ENCODE results near the gene PNMT. TPM values are rescaled to one million over a fixed set of nuclear protein-coding genes. Genes with fewer than 3 reads are reported as not detected.

Gene PNMT
- polyA plus RNA-seq, 1 of the 3 experiments (the other 2 are of a cell fraction) = 0.07 TPM

GRCh38 chr17:39627712-39628516 lies 40.3 kb upstream of the PNMT start:
- Histone ChIP-seq H3K27ac (ENCODE audit: low read depth in 2 of 2, low read length in 1 of 2) (no peak overlapping the region), H3K9me2 (no peaks in the 10 kb centered on the region), H3K79me2 (ENCODE audit: insufficient read depth) (no peaks in the 10 kb centered on the region), H3K9ac (no peak overlapping the region), H4K20me1 (ENCODE audit: insufficient read depth) (no peaks in the 10 kb centered on the region), H3K4me1 (ENCODE audit: control insufficient read depth in 1 of 2, insufficient read depth in 2 of 2, low read depth in 1 of 2, low read length in 1 of 2) (peaks cover 0 to 5% of the 10 kb centered on the region in 2 experiments; a peak in 1 of 4 replicates), H3K4me3 (ENCODE audit: low read depth in 2 of 2, low read length in 1 of 2) (no peak overlapping the region), H3K36me3 (replicated peaks in 1 of 2; ENCODE audit: control insufficient read depth in 1 of 2, insufficient read depth in 2 of 2, low read length in 1 of 2) (no peaks in the 10 kb centered on the region), H3K4me2 (no peak overlapping the region), H3K9me3 (no peaks in the 10 kb centered on the region), H3K27me3 (ENCODE audit: insufficient read depth) (peaks cover 41% of the 10 kb centered on the region), H3F3A (replicated peaks; ENCODE audit: insufficient read depth) (no peaks in the 10 kb centered on the region), H2AFZ (ENCODE audit: low read depth) (no peak overlapping the region)
- WGBS (ENCODE audit: low lambda C conversion rate) = 65% methylated on average over 4 of the region's 16 CpGs
- TF ChIP-seq MAX (IDR thresholded peaks at IDR 0.05; ENCODE audit: low read depth) (no peak), SMC3 (IDR thresholded peaks at IDR 0.05; ENCODE audit: low read depth, low read length) (no peak), POLR2AphosphoS5 (IDR thresholded peaks at IDR 0.05; ENCODE audit: low read depth, low read length) (no peak), MEF2A (IDR thresholded peaks at IDR 0.05; ENCODE audit: borderline replicate concordance, low read depth) (no peak), SIN3A (IDR thresholded peaks at IDR 0.05; ENCODE audit: borderline replicate concordance, low read depth, low read length) (no peak), CHD2 (IDR thresholded peaks at IDR 0.05; ENCODE audit: low read length, partially characterized antibody) (no peak), TEAD4 (IDR thresholded peaks at IDR 0.05; ENCODE audit: borderline replicate concordance, insufficient read depth) (no peak), TCF12 (IDR thresholded peaks at IDR 0.05) (no peak), RAD21 (IDR thresholded peaks at IDR 0.05; ENCODE audit: low read length) (no peak), RFX5 (IDR thresholded peaks at IDR 0.05; ENCODE audit: low read length) (no peak), MXI1 (IDR thresholded peaks at IDR 0.05; ENCODE audit: low read depth, low read length) (no peak), RXRA (IDR thresholded peaks at IDR 0.05; ENCODE audit: borderline replicate concordance, low read depth) (no peak)
- TF ChIP-seq, protein P1, sequence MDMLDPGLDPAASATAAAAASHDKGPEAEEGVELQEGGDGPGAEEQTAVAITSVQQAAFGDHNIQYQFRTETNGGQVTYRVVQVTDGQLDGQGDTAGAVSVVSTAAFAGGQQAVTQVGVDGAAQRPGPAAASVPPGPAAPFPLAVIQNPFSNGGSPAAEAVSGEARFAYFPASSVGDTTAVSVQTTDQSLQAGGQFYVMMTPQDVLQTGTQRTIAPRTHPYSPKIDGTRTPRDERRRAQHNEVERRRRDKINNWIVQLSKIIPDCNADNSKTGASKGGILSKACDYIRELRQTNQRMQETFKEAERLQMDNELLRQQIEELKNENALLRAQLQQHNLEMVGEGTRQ (IDR thresholded peaks at IDR 0.05; ENCODE audit: borderline replicate concordance, low read depth, low read length) = no peak
- CTCF ChIA-PET = interaction anchor here (0.8 to 14.5 kb wide), 9 partner anchors 8 to 127 kb away, joined by 3 to 483 read pairs (median 11); partner anchors contain the start of genes NEUROD2, PNMT, STARD3 and TCAP
- POLR2A ChIA-PET = interaction anchor here (0.5 kb wide), 1 partner anchor 163 kb away, joined by 3 read pairs; no protein-coding TSS in a partner anchor
- no peak for DNase-seq

DNA sequence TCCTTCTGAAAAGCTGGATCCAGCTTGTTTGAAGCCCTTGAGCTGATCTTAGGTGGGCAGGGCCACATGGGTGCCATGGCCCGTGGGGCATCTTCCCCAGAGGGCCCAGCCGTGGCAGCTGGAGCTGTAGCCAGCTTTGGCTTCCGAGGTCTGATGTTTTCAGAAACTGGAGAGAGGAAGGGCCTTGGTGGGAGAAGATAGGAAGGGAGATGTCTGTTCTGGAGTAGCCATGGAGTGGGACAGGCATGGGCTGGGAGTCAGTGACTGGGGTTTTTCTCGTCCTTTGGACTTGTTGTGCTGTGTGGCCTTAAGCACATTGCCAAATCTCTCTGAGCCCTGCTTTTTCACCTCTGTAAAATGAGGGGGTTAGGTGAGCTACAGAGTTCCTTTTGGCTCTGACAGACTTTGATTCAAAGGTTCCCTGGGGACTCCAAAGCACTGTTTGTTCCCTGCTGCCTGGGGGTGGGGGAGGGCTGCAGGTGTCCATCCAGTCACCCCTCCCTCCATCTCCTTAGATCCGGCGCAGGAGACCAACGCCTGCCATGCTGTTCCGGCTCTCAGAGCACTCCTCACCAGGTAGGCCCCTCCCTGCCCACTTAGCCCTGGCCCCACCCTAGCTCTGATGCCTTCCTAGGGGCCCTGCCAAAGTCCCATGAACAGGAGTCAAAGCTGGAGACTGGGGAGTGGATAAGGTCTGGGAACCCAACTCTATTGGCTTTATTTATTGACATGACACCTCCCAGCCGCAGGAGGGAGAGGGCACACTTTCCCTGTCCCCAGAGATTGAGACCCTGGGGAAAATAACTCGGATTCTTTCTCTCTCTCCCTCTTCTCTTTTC lies 39.4 kb upstream of the PNMT start:
- H2AFZ ChIP-seq (ENCODE audit: low read depth) = no peak overlapping the region
- WGBS (ENCODE audit: low lambda C conversion rate) = 53% methylated on average over 10 of the region's 10 CpGs
- H3K79me2 ChIP-seq (ENCODE audit: insufficient read depth) = no peaks in the 10 kb centered on the region
- ChIA-PET POLR2A (interaction anchor here (0.5 kb wide), 1 partner anchor 164 kb away, joined by 3 read pairs; no protein-coding TSS in a partner anchor), CTCF (interaction anchor here (0.6 to 17.4 kb wide), 11 partner anchors 6 to 395 kb away, joined by 3 to 483 read pairs (median 11); partner anchors contain the start of genes NEUROD2, PNMT, PPP1R1B and STARD3)
- TF ChIP-seq NFIC (IDR thresholded peaks at IDR 0.05; ENCODE audit: borderline replicate concordance) = no peak
- no peak for TF ChIP-seq TAF1 (IDR thresholded peaks at IDR 0.05; ENCODE audit: borderline replicate concordance, low read depth, low read length)
- no peak for TF ChIP-seq RCOR1 (IDR thresholded peaks at IDR 0.05; ENCODE audit: low read length)
- no peak for TF ChIP-seq JUND (IDR thresholded peaks at IDR 0.05)
- TF ChIP-seq PBX3 (IDR thresholded peaks at IDR 0.05) = no peak
- no peak for TF ChIP-seq RFX5 (IDR thresholded peaks at IDR 0.05; ENCODE audit: low read length)
- TF ChIP-seq, protein P1 (IDR thresholded peaks at IDR 0.05; ENCODE audit: borderline replicate concordance, low read depth, low read length) = no peak
- TF ChIP-seq, protein P2, sequence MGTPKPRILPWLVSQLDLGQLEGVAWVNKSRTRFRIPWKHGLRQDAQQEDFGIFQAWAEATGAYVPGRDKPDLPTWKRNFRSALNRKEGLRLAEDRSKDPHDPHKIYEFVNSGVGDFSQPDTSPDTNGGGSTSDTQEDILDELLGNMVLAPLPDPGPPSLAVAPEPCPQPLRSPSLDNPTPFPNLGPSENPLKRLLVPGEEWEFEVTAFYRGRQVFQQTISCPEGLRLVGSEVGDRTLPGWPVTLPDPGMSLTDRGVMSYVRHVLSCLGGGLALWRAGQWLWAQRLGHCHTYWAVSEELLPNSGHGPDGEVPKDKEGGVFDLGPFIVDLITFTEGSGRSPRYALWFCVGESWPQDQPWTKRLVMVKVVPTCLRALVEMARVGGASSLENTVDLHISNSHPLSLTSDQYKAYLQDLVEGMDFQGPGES (IDR thresholded peaks at IDR 0.05; ENCODE audit: low read depth, low read length) = no peak
- peaks cover 41% of the 10 kb centered on the region for H3K27me3 ChIP-seq (ENCODE audit: insufficient read depth)
- no peaks in the 10 kb centered on the region for H3K9me2 ChIP-seq
- H3K9ac ChIP-seq = no peak overlapping the region
- no peak overlapping the region for H3K4me3 ChIP-seq (ENCODE audit: low read depth in 2 of 2, low read length in 1 of 2)
- H3K27ac ChIP-seq (ENCODE audit: low read depth in 2 of 2, low read length in 1 of 2) = no peak overlapping the region
- H3K4me2 ChIP-seq = no peak overlapping the region
- DNase-seq = no peak
- peaks cover 0 to 2% of the 10 kb centered on the region in 2 experiments; a peak in 1 of 4 replicates for H3K4me1 ChIP-seq (ENCODE audit: control insufficient read depth in 1 of 2, insufficient read depth in 2 of 2, low read depth in 1 of 2, low read length in 1 of 2)
- H4K20me1 ChIP-seq (ENCODE audit: insufficient read depth) = no peaks in the 10 kb centered on the region
- H3F3A ChIP-seq (replicated peaks; ENCODE audit: insufficient read depth) = no peaks in the 10 kb centered on the region
- H3K36me3 ChIP-seq (replicated peaks in 1 of 2; ENCODE audit: control insufficient read depth in 1 of 2, insufficient read depth in 2 of 2, low read length in 1 of 2) = no peaks in the 10 kb centered on the region
- no peaks in the 10 kb centered on the region for H3K9me3 ChIP-seq
